ENCODE results near the gene FAM209A.

DNA sequence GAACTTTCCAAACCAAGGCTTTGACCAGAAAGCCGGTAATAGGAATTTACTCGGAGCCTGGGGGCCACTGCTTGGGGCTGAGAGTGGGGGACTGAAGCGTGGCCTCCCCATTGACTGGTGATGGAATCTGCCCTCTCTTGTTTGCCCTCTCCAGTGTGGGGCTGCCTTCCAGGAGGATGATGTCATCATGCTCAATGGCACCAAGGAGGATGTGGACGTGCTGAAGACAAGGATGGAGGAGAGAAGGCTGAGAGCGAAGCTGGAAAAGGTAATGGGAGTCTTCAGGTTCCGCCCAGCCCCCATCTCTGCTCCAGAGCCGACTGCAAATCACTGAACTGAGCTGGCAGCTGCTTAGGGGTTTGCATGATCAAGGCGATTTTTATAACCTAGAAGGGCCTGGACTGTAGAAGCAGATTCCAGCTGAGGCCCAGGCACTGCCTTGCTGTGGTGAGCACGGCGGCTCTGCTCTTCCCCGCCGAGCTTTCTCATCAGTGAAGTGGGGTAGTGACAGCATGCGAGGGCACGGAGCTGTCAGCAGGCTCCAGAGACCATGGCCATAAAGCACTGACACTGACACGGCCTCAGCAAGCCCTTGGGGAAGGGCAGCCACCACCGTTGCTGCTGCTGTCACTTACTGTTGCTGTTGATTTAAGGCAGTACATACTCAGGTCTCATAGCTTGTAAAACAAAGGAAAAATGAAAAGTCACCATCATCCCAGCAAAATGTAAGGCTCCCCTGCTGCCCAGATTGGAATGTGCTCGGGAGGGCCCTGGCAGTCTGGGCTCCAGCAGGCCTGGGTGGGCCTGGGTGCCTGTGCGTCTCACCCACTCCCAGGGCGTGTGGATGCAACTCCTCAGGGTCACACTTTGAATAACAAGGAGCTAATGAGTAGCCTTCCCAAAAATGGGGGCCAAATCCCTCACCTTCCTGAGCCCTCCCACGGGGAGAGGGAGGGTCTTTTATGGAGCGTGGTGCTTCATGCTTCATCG lies 11.1 kb upstream of the FAM209A start:
- TF ChIP-seq, protein P1, sequence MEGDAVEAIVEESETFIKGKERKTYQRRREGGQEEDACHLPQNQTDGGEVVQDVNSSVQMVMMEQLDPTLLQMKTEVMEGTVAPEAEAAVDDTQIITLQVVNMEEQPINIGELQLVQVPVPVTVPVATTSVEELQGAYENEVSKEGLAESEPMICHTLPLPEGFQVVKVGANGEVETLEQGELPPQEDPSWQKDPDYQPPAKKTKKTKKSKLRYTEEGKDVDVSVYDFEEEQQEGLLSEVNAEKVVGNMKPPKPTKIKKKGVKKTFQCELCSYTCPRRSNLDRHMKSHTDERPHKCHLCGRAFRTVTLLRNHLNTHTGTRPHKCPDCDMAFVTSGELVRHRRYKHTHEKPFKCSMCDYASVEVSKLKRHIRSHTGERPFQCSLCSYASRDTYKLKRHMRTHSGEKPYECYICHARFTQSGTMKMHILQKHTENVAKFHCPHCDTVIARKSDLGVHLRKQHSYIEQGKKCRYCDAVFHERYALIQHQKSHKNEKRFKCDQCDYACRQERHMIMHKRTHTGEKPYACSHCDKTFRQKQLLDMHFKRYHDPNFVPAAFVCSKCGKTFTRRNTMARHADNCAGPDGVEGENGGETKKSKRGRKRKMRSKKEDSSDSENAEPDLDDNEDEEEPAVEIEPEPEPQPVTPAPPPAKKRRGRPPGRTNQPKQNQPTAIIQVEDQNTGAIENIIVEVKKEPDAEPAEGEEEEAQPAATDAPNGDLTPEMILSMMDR (IDR thresholded peaks at IDR 0.05), result no peak
- TF ChIP-seq POLR2A (IDR thresholded peaks at IDR 0.05), result no peak
